K562 (cell line): ENCODE measurements around the gene GVQW3. TPM values are rescaled to one million over a fixed set of nuclear protein-coding genes. Genes with fewer than 3 reads are reported as not detected.

Experiments used
- HDAC8 ChIP-seq: fragments of 450-650 bp; IDR thresholded peaks from 2 replicates; pipeline ENCODE4 v1.6.1; 2016; ENCODE audit warnings: mild to moderate bottlenecking, missing genetic modification characterization, moderate library complexity, missing compliant biosample characterization
- ZEB2 ChIP-seq: fragments of 450-650 bp; IDR thresholded peaks from 2 replicates; pipeline ENCODE4 v1.6.1; 2016
- polyA plus RNA-seq, 8 experiments: library from polyadenylated mRNA; depleted of rRNA in 4 of 8; stranded (reverse) in 5 of 8; unstranded in 3 of 8; fragments of >200 nt; fragmentation: Nextera tagmentation in 2 of 8; fragmentation: Illumina TruSeq in 1 of 8; extraction: Ambion mirVana in 2 of 8; extraction: Trizol in 1 of 8; gene quantifications; 2 replicates each; pipeline versions ENCODE4 v1.2.1 to v1.2.3, GENCODE V29; 2011 to 2014; ENCODE audit warnings: inconsistent platforms in 1 of 8, missing spikeins in 1 of 8
- total RNA-seq, 7 experiments: library from RNA; depleted of rRNA in 6 of 7; stranded (reverse); fragments of >200 nt in 6 of 7; fragmentation: Illumina TruSeq in 2 of 7; extraction: Trizol in 2 of 7; gene quantifications; 2 replicates each; pipeline versions ENCODE4 v1.2.1 to v1.2.3, GENCODE V29; 2011 to 2021; ENCODE audit warnings: low replicate concordance in 1 of 7
- TF ChIP-seq, protein P1 (sequence below): fragments of 250-450 bp; sonication (Bioruptor Pico); IDR thresholded peaks from 2 replicates; pipeline ENCODE4 v1.5.1; 2021; ENCODE audit warnings: mild to moderate bottlenecking
- TF ChIP-seq, protein P2 (sequence below), 2 experiments: IDR thresholded peaks; 2 replicates each; pipeline ENCODE4 v1.6.1; 2011; ENCODE audit warnings: borderline replicate concordance in 1 of 2, control low read depth in 1 of 2, low read depth in 1 of 2, low read length in 1 of 2, mild to moderate bottlenecking in 1 of 2, mixed read lengths in 1 of 2, moderate library complexity in 1 of 2; ENCODE audit not compliant: insufficient read depth in 1 of 2, insufficient read length in 1 of 2, poor library complexity in 1 of 2, severe bottlenecking in 1 of 2; ENCODE audit errors: extremely low read depth in 1 of 2
- TF ChIP-seq, protein P3 (sequence below), 2 experiments: IDR thresholded peaks; 2 replicates each; pipeline ENCODE4 v1.6.1; 2012; ENCODE audit warnings: improper control_type of control experiment in 2 of 2, low read depth in 2 of 2, low read length in 2 of 2, borderline replicate concordance in 1 of 2

The GVQW3 gene
- total and polyA plus RNA-seq, 9 of the 15 experiments (the other 6 are each of a cell fraction or from before 2014, with no cell fraction given) = 0.66 to 5.7 (median 2.1) TPM

DNA sequence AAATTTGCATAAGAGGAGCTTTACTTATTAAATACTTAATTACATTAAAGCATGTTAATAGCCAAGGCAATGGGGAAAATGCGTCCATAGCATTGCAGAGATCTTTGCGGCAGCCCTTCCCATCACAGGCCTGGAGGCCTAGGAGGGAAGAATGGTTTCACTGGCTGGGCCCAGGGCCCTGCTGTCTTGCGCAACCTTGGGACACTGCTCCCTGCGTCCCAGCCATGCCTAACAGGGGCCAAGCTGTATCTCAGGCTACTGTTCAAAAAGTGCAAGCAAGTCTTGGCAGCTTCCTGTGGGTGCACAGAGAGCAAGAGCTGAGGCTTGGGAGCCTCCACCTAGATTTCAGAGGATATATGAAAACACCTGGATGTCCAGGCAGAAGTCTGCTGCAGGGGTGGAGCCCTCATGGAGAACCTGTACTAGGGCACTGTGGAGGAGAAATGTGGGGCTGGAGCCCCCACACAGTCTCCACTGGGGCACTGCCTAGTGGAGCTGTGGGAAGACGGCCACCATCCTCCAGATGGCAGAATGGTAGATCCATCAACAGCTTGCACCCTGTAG lies 46.2 kb upstream of the GVQW3 start (continued):
- TF ChIP-seq, protein P1, sequence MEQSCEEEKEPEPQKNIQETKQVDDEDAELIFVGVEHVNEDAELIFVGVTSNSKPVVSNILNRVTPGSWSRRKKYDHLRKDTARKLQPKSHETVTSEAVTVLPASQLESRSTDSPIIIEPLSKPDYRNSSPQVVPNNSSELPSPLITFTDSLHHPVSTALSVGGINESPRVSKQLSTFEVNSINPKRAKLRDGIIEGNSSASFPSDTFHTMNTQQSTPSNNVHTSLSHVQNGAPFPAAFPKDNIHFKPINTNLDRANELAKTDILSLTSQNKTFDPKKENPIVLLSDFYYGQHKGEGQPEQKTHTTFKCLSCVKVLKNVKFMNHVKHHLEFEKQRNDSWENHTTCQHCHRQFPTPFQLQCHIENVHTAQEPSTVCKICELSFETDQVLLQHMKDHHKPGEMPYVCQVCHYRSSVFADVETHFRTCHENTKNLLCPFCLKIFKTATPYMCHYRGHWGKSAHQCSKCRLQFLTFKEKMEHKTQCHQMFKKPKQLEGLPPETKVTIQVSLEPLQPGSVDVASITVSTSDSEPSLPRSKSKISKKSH = 0 out of 2 replicates have a peak, but pooled peaks have one; percentile 66
- peak; percentile 50; the same call in 1 of the 2 replicates for TF ChIP-seq ZEB2
- TF ChIP-seq HDAC8 (tag) = no peak
- TF ChIP-seq, protein P2, sequence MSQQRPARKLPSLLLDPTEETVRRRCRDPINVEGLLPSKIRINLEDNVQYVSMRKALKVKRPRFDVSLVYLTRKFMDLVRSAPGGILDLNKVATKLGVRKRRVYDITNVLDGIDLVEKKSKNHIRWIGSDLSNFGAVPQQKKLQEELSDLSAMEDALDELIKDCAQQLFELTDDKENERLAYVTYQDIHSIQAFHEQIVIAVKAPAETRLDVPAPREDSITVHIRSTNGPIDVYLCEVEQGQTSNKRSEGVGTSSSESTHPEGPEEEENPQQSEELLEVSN (IDR thresholded peaks at IDR 0.05; ENCODE audit: borderline replicate concordance in 1 of 2, extremely low read depth in 1 of 2, insufficient read depth in 1 of 2, insufficient read length in 1 of 2, low read depth in 1 of 2, low read length in 1 of 2, poor library complexity in 1 of 2, severe bottlenecking in 1 of 2) = no peak
- TF ChIP-seq, protein P3, sequence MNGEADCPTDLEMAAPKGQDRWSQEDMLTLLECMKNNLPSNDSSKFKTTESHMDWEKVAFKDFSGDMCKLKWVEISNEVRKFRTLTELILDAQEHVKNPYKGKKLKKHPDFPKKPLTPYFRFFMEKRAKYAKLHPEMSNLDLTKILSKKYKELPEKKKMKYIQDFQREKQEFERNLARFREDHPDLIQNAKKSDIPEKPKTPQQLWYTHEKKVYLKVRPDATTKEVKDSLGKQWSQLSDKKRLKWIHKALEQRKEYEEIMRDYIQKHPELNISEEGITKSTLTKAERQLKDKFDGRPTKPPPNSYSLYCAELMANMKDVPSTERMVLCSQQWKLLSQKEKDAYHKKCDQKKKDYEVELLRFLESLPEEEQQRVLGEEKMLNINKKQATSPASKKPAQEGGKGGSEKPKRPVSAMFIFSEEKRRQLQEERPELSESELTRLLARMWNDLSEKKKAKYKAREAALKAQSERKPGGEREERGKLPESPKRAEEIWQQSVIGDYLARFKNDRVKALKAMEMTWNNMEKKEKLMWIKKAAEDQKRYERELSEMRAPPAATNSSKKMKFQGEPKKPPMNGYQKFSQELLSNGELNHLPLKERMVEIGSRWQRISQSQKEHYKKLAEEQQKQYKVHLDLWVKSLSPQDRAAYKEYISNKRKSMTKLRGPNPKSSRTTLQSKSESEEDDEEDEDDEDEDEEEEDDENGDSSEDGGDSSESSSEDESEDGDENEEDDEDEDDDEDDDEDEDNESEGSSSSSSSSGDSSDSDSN (IDR thresholded peaks at IDR 0.05; ENCODE audit: borderline replicate concordance in 1 of 2, low read depth in 2 of 2, low read length in 2 of 2) = no peak
